HG03025 (cell line): ENCODE results near the gene CLIC6.

Experiments
- ATAC-seq: cut with Tn5 transposase; IDR thresholded peaks from one replicate; pipeline ENCODE4 v1.9.1; 2021; ENCODE audit warnings: mild to moderate bottlenecking, moderate library complexity; ENCODE audit not compliant: unreplicated experiment, low FRiP score

Gene CLIC6

DNA sequence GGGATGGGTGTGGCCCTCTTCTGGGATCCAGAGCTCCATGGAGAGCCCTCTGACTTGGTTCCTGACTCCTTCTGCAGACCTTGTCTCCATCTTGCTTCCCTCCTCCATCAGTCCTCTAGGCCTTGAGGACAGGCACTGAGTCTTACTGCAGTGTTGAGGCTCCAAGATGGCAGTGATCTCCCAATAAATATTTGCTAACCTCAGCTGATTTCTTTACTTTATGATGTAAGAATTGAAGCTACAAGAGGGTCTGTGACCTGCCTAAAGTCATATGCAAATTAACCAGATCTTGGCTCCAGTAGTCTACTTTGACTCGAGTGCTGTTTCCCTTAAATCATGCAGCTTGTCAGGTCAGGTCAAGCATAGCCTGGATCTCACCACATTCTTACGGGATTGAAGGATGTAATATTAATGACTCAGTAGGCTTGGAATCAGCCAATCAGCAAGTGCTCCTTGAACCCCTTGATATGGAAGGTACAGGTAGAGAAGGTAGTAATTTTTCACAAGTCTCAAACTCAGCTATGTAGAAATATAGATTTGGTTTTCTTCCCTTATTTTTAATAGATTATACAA lies 93.0 kb downstream of the CLIC6 start:
- ATAC-seq: no peak

DNA sequence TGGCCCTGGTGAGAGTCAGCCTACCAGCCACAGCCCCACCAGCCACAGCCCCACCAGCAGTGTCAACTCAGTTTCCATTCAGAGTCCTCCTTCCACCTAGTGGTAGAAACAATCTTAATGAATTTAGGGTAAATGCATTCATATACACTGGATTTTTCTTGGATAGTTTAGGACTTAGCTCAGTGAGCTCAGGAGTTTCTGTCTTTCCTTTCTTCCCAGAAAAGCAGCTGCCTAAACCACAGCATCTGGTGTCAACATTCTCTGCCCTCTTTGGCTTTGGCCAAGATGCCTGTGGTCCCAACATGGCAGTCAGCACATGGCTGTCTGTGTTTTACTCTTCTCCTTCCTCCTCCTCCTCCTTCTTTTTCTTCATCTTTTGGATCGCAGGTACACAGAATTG lies 94.0 kb downstream of the CLIC6 start:
- no peak for ATAC-seq

DNA sequence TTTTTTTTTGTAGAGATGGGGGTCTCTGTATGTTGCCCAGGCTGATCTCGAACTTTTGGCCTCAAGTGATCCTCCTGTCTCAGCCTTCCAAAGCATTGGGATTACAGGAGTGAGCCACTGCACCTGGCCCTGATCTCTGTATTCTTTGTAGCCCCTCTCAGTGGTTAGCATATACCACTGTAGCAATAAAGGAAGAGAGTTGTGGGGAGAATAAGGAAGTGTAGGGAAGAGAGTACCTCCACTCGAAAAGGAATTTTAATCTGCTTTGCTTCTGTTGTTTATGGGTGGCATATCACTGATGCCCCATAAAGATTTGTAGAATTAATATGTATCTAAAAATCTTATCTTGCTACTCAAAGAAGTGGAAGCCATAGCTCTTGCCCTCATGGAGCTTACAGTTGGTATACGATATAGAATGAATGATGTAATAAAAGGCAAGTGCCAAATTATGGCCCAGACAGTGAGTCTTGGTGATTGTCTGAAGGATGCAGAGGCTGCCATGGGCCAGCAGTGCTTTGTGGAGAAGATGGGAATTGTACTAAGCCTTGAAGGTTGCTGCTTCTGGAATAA lies 96.0 kb downstream of the CLIC6 start:
- ATAC-seq: no peak

DNA sequence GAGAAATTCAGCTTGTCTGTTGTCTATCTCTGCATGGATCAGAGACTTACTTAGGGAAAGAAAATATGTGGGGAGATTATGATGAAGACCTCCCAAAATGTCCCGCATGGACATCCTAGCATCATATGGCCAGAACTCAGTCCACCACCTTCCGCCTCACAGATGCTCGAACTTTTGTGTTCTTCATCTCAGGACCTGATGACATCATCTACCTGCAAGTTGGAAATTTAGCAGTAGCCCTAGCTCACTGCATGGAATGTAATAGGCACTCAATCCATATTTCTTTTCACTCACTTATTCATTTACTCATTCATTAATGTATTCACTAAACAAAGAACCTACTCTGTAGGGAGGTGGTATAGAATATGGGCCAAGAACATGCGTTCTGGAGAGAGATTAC lies 96.8 kb downstream of the CLIC6 start:
- no peak for ATAC-seq

DNA sequence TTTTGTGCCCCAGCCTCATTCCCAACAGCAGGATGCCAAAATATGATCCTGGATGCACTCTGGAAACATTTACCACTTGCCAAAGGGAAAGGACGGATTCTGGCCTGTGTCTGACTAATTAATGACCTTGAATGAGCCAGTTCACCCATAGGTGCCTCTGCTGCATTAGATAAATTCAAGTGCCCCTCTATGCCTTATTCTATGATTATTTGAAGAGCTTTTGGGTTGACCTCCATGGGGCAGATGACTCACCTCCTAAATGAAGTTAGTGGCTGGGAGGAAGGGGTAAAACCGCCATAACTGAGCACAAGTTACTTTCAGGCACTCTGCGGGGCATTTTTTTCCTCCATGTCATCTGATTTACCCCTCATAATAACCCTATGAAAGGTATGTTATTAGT lies 98.1 kb downstream of the CLIC6 start:
- ATAC-seq: no peak
